ENCODE results near the gene BUB1B.

- TF ChIP-seq CTCF (IDR thresholded peaks at IDR 0.05) (no peak), REST (IDR thresholded peaks at IDR 0.05; ENCODE audit: insufficient read depth in 1 of 2, low read depth in 2 of 2, low read length in 1 of 2) (no peak), POLR2AphosphoS5 (IDR thresholded peaks at IDR 0.05; ENCODE audit: low read depth, low read length) (no peak), TCF7L2 (IDR thresholded peaks at IDR 0.05; ENCODE audit: low read depth, low read length) (no peak)
Observed at GRCh38 chr15:40252438-40253166, 91.7 kb downstream of the BUB1B start.

All from Panc1 (cell line).